HepG2 (cell line): ENCODE data around the gene CLASP1. TPM values are rescaled to one million over a fixed set of nuclear protein-coding genes. Genes with fewer than 3 reads are reported as not detected.

ENCODE experiments used
- ATAC-seq: fragments of 200-7000 bp; cut with Tn5 transposase; 3 replicates; pipeline ENCODE4 v1.9.1; 2020; ENCODE audit warnings: mild to moderate bottlenecking, moderate library complexity
- BruUV-seq: library from RNA; stranded (reverse); fragments of 400-500 nt; replicated peaks from 2 replicates; lab custom pipeline; 2021; lab: Mats Ljungman, UMichigan
- CTCF ChIA-PET: fragments of 300-600 bp; formaldehyde crosslinking; extraction: SDS; loops from one replicate; lab custom pipeline; 2021; ENCODE audit warnings: low total read pairs, inconsistent platforms, low intra/inter-chr PET ratio; lab: Yijun Ruan, JAX
- POLR2A ChIA-PET: fragments of 350-600 bp; sonication (Branson Sonifier 250); formaldehyde crosslinking; loops from one replicate; lab custom pipeline; 2020; ENCODE audit warnings: antibody characterized with exemption, inconsistent platforms; lab: Yijun Ruan, JAX
- DNase-seq: peaks from one replicate; pipeline ENCODE4 v3.0.0-alpha.2; 2015; ENCODE audit warnings: low spot score
- FAIRE-seq: peaks from 3 replicates; lab custom pipeline; 2011; peaks lifted over from hg19 to GRCh38; lab: Jason Lieb, UNC
- H2AFZ ChIP-seq: one replicate; pipeline ENCODE4 v1.6.1; 2011; ENCODE audit warnings: low read length, inconsistent platforms
- H3K27ac ChIP-seq: fragments of 300-600 bp; 3 replicates; pipeline ENCODE4 v1.8.0; 2011; ENCODE audit warnings: mixed run types, mild to moderate bottlenecking, mixed read lengths, low read length, inconsistent platforms; ENCODE audit not compliant: insufficient read depth; ENCODE audit errors: extremely low read length
- H3K27me3 ChIP-seq, 2 experiments: fragments of 200-600 bp in 1 of 2; 2 replicates in 1 of 2; 3 replicates in 1 of 2; pipeline versions ENCODE4 v1.6.0 to v1.8.0; 2011; ENCODE audit warnings: low read length in 2 of 2, mild to moderate bottlenecking in 2 of 2, moderate library complexity in 2 of 2, inconsistent platforms in 1 of 2; ENCODE audit not compliant: insufficient read depth in 2 of 2, control insufficient read depth in 1 of 2
- H3K36me3 ChIP-seq, 2 experiments: fragments of 200-600 bp in 1 of 2; replicated peaks in 1 of 2; 2 replicates in 1 of 2; 3 replicates in 1 of 2; pipeline versions ENCODE4 v1.5.1 to v1.8.0; 2011; ENCODE audit warnings: low read length in 2 of 2, inconsistent platforms in 1 of 2; ENCODE audit not compliant: insufficient read depth in 2 of 2, control insufficient read depth in 1 of 2
- H3K4me1 ChIP-seq: 2 replicates; pipeline ENCODE4 v1.5.1; 2012; ENCODE audit warnings: low read length, inconsistent platforms; ENCODE audit not compliant: insufficient read depth
- H3K4me2 ChIP-seq: 2 replicates; pipeline ENCODE4 v1.6.0; 2011; ENCODE audit warnings: low read depth, low read length, inconsistent platforms
- H3K4me3 ChIP-seq, 3 experiments: fragments of 200-600 bp in 1 of 3; sonication (generic), shearing (Covaris generic) in 1 of 3; replicated peaks in 1 of 3; 2 replicates each; pipeline ENCODE4 v1.5.1; 2011 to 2016; ENCODE audit warnings: low read length in 3 of 3, inconsistent platforms in 2 of 3, low read depth in 2 of 3, mild to moderate bottlenecking in 2 of 3, control low read depth in 1 of 3, mixed read lengths in 1 of 3; ENCODE audit not compliant: insufficient read depth in 1 of 3
- H3K79me2 ChIP-seq: one replicate; pipeline ENCODE4 v1.6.1; 2011; ENCODE audit warnings: low read length, inconsistent platforms; ENCODE audit not compliant: insufficient read depth
- H3K9ac ChIP-seq: 2 replicates; pipeline ENCODE4 v1.6.0; 2011; ENCODE audit warnings: mild to moderate bottlenecking, low read depth, low read length, inconsistent platforms; ENCODE audit not compliant: insufficient read depth
- H3K9me3 ChIP-seq: 2 replicates; pipeline ENCODE4 v1.5.1; 2012; ENCODE audit warnings: mild to moderate bottlenecking, low read length
- H4K20me1 ChIP-seq: 2 replicates; pipeline ENCODE4 v1.6.0; 2011; ENCODE audit warnings: inconsistent platforms, mild to moderate bottlenecking, low read length, moderate library complexity; ENCODE audit not compliant: insufficient read depth
- CREB3 ChIP-seq: sonication (generic); formaldehyde crosslinking; IDR thresholded peaks from 2 replicates; pipeline ENCODE4 v1.5.0; 2020; ENCODE audit warnings: missing genetic modification reagents
- DNMT3B ChIP-seq: conservative IDR thresholded peaks from 2 replicates; pipeline ENCODE4 v1.6.1; 2016; ENCODE audit warnings: missing biosample characterization, control low read depth
- KMT2A ChIP-seq: sonication (generic); formaldehyde crosslinking; IDR thresholded peaks from 2 replicates; pipeline ENCODE4 v1.4.0; 2020; ENCODE audit warnings: missing genetic modification reagents
- MTF1 ChIP-seq: sonication (generic); formaldehyde crosslinking; IDR thresholded peaks from 2 replicates; pipeline ENCODE4 v1.5.0; 2020; ENCODE audit warnings: missing genetic modification reagents
- POLR2AphosphoS2 ChIP-seq: IDR thresholded peaks from 2 replicates; pipeline ENCODE4 v1.6.1; 2011; ENCODE audit warnings: low read depth, low read length, improper control_type of control experiment
- SNAPC4 ChIP-seq: sonication (generic); formaldehyde crosslinking; IDR thresholded peaks from 2 replicates; pipeline ENCODE4 v1.4.0; 2020; ENCODE audit warnings: mild to moderate bottlenecking, missing genetic modification reagents
- ZBTB33 ChIP-seq: sonication (generic); formaldehyde crosslinking; IDR thresholded peaks from 2 replicates; pipeline ENCODE4 v1.4.0; 2020; ENCODE audit warnings: missing genetic modification reagents
- ZFP37 ChIP-seq: sonication (generic); formaldehyde crosslinking; IDR thresholded peaks from 2 replicates; pipeline ENCODE4 v1.4.0; 2020; ENCODE audit warnings: missing genetic modification reagents, borderline replicate concordance
- ZMAT5 ChIP-seq: sonication (generic); formaldehyde crosslinking; IDR thresholded peaks from 2 replicates; pipeline ENCODE4 v1.5.0; 2020; ENCODE audit warnings: mild to moderate bottlenecking, low read depth, missing genetic modification reagents, borderline replicate concordance
- ZNF549 ChIP-seq: sonication (generic); formaldehyde crosslinking; IDR thresholded peaks from 2 replicates; pipeline ENCODE4 v1.5.0; 2020; ENCODE audit warnings: missing genetic modification reagents
- ZNF570 ChIP-seq: sonication (generic); formaldehyde crosslinking; IDR thresholded peaks from 2 replicates; pipeline ENCODE4 v1.4.0; 2020; ENCODE audit warnings: mild to moderate bottlenecking, missing genetic modification reagents, borderline replicate concordance
- WGBS: methylation state at CpG from one replicate; pipeline ENCODE4 v1.1.6; 2017; ENCODE audit warnings: low lambda C conversion rate; 5-methylcytosine and 5-hydroxymethylcytosine counted together
- in situ Hi-C: cut with HindIII; loops from 2 replicates; pipeline ENCODE4 v1.10.0; 2017; ENCODE audit warnings: low pct_unique_long_range_greater_than_20kb; ENCODE audit not compliant: extremely low pct_ligation_motif_present
- intact Hi-C: fragments of 100-400 bp; cut with micrococcal nuclease; formaldehyde crosslinking; loops from one replicate; pipeline ENCODE4 v1.10.0; 2022; ENCODE audit not compliant: unreplicated experiment
- polyA plus RNA-seq, 8 experiments: library from polyadenylated mRNA; depleted of rRNA in 3 of 8; stranded (reverse) in 7 of 8; unstranded in 1 of 8; fragments of >200 nt; fragmentation: Illumina TruSeq in 4 of 8; extraction: Trizol in 4 of 8; gene quantifications; 2 replicates each; pipeline versions ENCODE4 v1.2.1 to v1.2.3, GENCODE V29; 2011 to 2016; ENCODE audit warnings: low read depth in 4 of 8, missing spikeins in 1 of 8, mixed read lengths in 1 of 8; ENCODE audit not compliant: insufficient read depth in 1 of 8
- total RNA-seq, 5 experiments: library from RNA; depleted of rRNA; stranded (reverse); fragments of >200 nt; fragmentation: Illumina TruSeq; extraction: Trizol; gene quantifications; 2 replicates each; pipeline ENCODE4 v1.2.3, GENCODE V29; 2016; ENCODE audit warnings: low read depth in 1 of 5
- TF ChIP-seq, protein P1 (sequence below): sonication (generic); formaldehyde crosslinking; IDR thresholded peaks from 2 replicates; pipeline ENCODE4 v1.8.0; 2022; ENCODE audit warnings: missing genetic modification reagents, mild to moderate bottlenecking, moderate library complexity, borderline replicate concordance
- TF ChIP-seq, protein P2 (sequence below): IDR thresholded peaks from 2 replicates; pipeline ENCODE4 v1.6.1; 2012; ENCODE audit warnings: inconsistent platforms
- TF ChIP-seq, protein P3 (sequence below): sonication (generic); formaldehyde crosslinking; IDR thresholded peaks from 2 replicates; pipeline ENCODE4 v1.4.0; 2020; ENCODE audit warnings: missing genetic modification reagents

Gene CLASP1
- total and polyA plus RNA-seq, 2 of the 13 experiments (the other 11 are each of a cell fraction or from before 2014, with no cell fraction given), result 11.7 to 47.9 TPM

GRCh38 chr2:121587131-121587530 is 62.1 kb downstream of the CLASP1 start:
- Histone ChIP-seq H3K4me1 (peaks cover 2% of the 10 kb centered on the region; the same call in 1 of the 2 replicates), H3K4me3 (no peak overlapping the region), H3K4me2 (no peak overlapping the region), H3K79me2 (peaks cover 21% of the 10 kb centered on the region), H3K9ac (no peak overlapping the region), H3K36me3 (peaks cover 6 to 20% of the 10 kb centered on the region in 2 experiments; a peak in 4 of 5 replicates), H3K27ac (no peak overlapping the region), H3K9me3 (no peaks in the 10 kb centered on the region), H3K27me3 (no peaks in the 10 kb centered on the region), H4K20me1 (0 out of 2 replicates have a peak, but pooled peaks cover 3% of the 10 kb centered on the region), H2AFZ (no peak overlapping the region)
- FAIRE-seq (no peak), DNase-seq (no peak), ATAC-seq (no peak)
- POLR2A ChIA-PET, result no interaction called here
- intact Hi-C loops, result no loop called here
- CTCF ChIA-PET, result no interaction called here
- in situ Hi-C loops, result no loop called here
- no TSS peak for BruUV-seq
- 97% methylated on average over 4 of the region's 4 CpGs for WGBS
- TF ChIP-seq SNAPC4 (CRISPR knock-in tag), result no peak
- TF ChIP-seq MTF1 (CRISPR knock-in tag), result no peak
- no peak for TF ChIP-seq ZFP37 (CRISPR knock-in tag)
- no peak for TF ChIP-seq DNMT3B (CRISPR knock-in tag)
- no peak for TF ChIP-seq KMT2A (CRISPR knock-in tag)
- TF ChIP-seq ZNF570 (CRISPR knock-in tag), result no peak
- no peak for TF ChIP-seq ZMAT5
- no peak for TF ChIP-seq ZBTB33
- TF ChIP-seq, protein P1, sequence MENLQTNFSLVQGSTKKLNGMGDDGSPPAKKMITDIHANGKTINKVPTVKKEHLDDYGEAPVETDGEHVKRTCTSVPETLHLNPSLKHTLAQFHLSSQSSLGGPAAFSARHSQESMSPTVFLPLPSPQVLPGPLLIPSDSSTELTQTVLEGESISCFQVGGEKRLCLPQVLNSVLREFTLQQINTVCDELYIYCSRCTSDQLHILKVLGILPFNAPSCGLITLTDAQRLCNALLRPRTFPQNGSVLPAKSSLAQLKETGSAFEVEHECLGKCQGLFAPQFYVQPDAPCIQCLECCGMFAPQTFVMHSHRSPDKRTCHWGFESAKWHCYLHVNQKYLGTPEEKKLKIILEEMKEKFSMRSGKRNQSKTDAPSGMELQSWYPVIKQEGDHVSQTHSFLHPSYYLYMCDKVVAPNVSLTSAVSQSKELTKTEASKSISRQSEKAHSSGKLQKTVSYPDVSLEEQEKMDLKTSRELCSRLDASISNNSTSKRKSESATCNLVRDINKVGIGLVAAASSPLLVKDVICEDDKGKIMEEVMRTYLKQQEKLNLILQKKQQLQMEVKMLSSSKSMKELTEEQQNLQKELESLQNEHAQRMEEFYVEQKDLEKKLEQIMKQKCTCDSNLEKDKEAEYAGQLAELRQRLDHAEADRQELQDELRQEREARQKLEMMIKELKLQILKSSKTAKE (CRISPR knock-in tag), result no peak
- TF ChIP-seq POLR2AphosphoS2, result no peak
- TF ChIP-seq, protein P2, sequence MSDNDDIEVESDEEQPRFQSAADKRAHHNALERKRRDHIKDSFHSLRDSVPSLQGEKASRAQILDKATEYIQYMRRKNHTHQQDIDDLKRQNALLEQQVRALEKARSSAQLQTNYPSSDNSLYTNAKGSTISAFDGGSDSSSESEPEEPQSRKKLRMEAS, result no peak
- TF ChIP-seq, protein P3, sequence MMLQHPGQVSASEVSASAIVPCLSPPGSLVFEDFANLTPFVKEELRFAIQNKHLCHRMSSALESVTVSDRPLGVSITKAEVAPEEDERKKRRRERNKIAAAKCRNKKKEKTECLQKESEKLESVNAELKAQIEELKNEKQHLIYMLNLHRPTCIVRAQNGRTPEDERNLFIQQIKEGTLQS (CRISPR knock-in tag), result no peak
- no peak for TF ChIP-seq CREB3 (CRISPR knock-in tag)
- TF ChIP-seq ZNF549, result no peak
